Measurements from ENCODE around the gene VPS45. TPM values are rescaled to one million over a fixed set of nuclear protein-coding genes. Genes with fewer than 3 reads are reported as not detected.

VPS45 gene
- total RNA-seq, 2 experiments from 2014 or later: 34.1 to 38.1 TPM

GRCh38 chr1:150056407-150056806, 11.2 kb upstream of the VPS45 start:
- POLR2A ChIA-PET: no interaction called here
- no peak overlapping the region for H3K4me3 Mint-ChIP-seq
- H3K27me3 Mint-ChIP-seq: peaks cover 18% of the 10 kb centered on the region
- H3K4me1 Mint-ChIP-seq: peaks cover 3% of the 10 kb centered on the region
- no peaks in the 10 kb centered on the region for H3K9me3 Mint-ChIP-seq
- no peak for DNase-seq
- no peaks in the 10 kb centered on the region for H3K36me3 Mint-ChIP-seq (ENCODE audit: low read depth)
- no peak overlapping the region for H3K27ac Mint-ChIP-seq
- CTCF ChIA-PET: no interaction called here

- Mint-ChIP-seq H3K27me3 (peaks cover 6% of the 10 kb centered on the region), H3K4me3 (no peak overlapping the region), H3K36me3 (ENCODE audit: low read depth) (no peaks in the 10 kb centered on the region), H3K9me3 (no peaks in the 10 kb centered on the region), H3K27ac (no peak overlapping the region), H3K4me1 (peaks cover 3% of the 10 kb centered on the region)
- ChIA-PET CTCF (no interaction called here), POLR2A (no interaction called here)
- DNase-seq: no peak
These were observed 7.3 kb upstream of the VPS45 start for GRCh38 chr1:150060260-150060659.

GRCh38 chr1:150061632-150062101, 5.9 kb upstream of the VPS45 start:
- ChIA-PET CTCF (no interaction called here), POLR2A (no interaction called here)
- DNase-seq: no peak
- Mint-ChIP-seq H3K27me3 (peaks cover 5% of the 10 kb centered on the region), H3K9me3 (no peaks in the 10 kb centered on the region), H3K4me1 (peaks cover 12% of the 10 kb centered on the region), H3K27ac (no peak overlapping the region), H3K4me3 (no peak overlapping the region), H3K36me3 (ENCODE audit: low read depth) (no peaks in the 10 kb centered on the region)

- DNase-seq: no peak
- peaks cover 5% of the 10 kb centered on the region for H3K27me3 Mint-ChIP-seq
- peaks cover 15% of the 10 kb centered on the region for H3K4me1 Mint-ChIP-seq
- CTCF ChIA-PET: interaction anchor here (0.9 kb wide), 1 partner anchor 146 kb away, joined by 3 read pairs; no protein-coding TSS in a partner anchor
- no peaks in the 10 kb centered on the region for H3K36me3 Mint-ChIP-seq (ENCODE audit: low read depth)
- H3K4me3 Mint-ChIP-seq: no peak overlapping the region
- POLR2A ChIA-PET: no interaction called here
- no peaks in the 10 kb centered on the region for H3K9me3 Mint-ChIP-seq
- H3K27ac Mint-ChIP-seq: no peak overlapping the region
These were observed 5.5 kb upstream of the VPS45 start for GRCh38 chr1:150062113-150062512.

- Mint-ChIP-seq H3K27ac (no peak overlapping the region), H3K4me1 (peaks cover 39% of the 10 kb centered on the region), H3K36me3 (ENCODE audit: low read depth) (peaks cover 12% of the 10 kb centered on the region), H3K4me3 (no peak overlapping the region), H3K27me3 (no peaks in the 10 kb centered on the region), H3K9me3 (no peaks in the 10 kb centered on the region)
- CTCF ChIA-PET: interaction anchor here (0.7 to 3.3 kb wide), 4 partner anchors 15 to 122 kb away, joined by 4 to 11 read pairs (median 4); no protein-coding TSS in a partner anchor
- DNase-seq: no peak
- POLR2A ChIA-PET: interaction anchor here (0.6 kb wide), 1 partner anchor 41 kb away, joined by 3 read pairs; no protein-coding TSS in a partner anchor
These were observed 2.2 kb upstream of the VPS45 start for GRCh38 chr1:150065184-150065871.

- DNase-seq: no peak
- Mint-ChIP-seq H3K27me3 (no peaks in the 10 kb centered on the region), H3K9me3 (no peaks in the 10 kb centered on the region), H3K36me3 (ENCODE audit: low read depth) (peaks cover 12% of the 10 kb centered on the region), H3K4me3 (peak overlapping the region; percentile 95), H3K4me1 (peaks cover 39% of the 10 kb centered on the region), H3K27ac (peak overlapping the region; percentile 95)
- CTCF ChIA-PET: interaction anchor here (3.3 kb wide), 1 partner anchor 121 kb away, joined by 11 read pairs; no protein-coding TSS in a partner anchor
- POLR2A ChIA-PET: interaction anchor here (0.5 kb wide), 1 partner anchor 49 kb away, joined by 3 read pairs; no protein-coding TSS in a partner anchor
These were observed 1.2 kb upstream of the VPS45 start for GRCh38 chr1:150066328-150066727.

GRCh38 chr1:150066838-150067183, 765 bp upstream of the VPS45 start:
- POLR2A ChIA-PET: interaction anchor here (0.5 kb wide), 1 partner anchor 48 kb away, joined by 3 read pairs; no protein-coding TSS in a partner anchor
- Mint-ChIP-seq H3K4me1 (peaks cover 39% of the 10 kb centered on the region), H3K36me3 (ENCODE audit: low read depth) (peaks cover 12% of the 10 kb centered on the region), H3K9me3 (no peaks in the 10 kb centered on the region), H3K4me3 (peak overlapping the region; percentile 95), H3K27me3 (no peaks in the 10 kb centered on the region), H3K27ac (peak overlapping the region; percentile 95)
- CTCF ChIA-PET: interaction anchor here (3.3 kb wide), 1 partner anchor 121 kb away, joined by 11 read pairs; no protein-coding TSS in a partner anchor
- DNase-seq: peak; percentile 45

- ChIA-PET CTCF (interaction anchor here (0.6 to 3.3 kb wide), 6 partner anchors 94 to 180 kb away, joined by 3 to 11 read pairs (median 4); a partner anchor contains a TSS), POLR2A (no interaction called here)
- Mint-ChIP-seq H3K36me3 (ENCODE audit: low read depth) (peaks cover 16% of the 10 kb centered on the region), H3K4me3 (peak overlapping the region; percentile 95), H3K27ac (peak overlapping the region; percentile 95), H3K27me3 (no peaks in the 10 kb centered on the region), H3K9me3 (no peaks in the 10 kb centered on the region), H3K4me1 (peaks cover 37% of the 10 kb centered on the region)
- DNase-seq: no peak
These were observed 496 bp downstream of the VPS45 start for GRCh38 chr1:150068109-150068435.

- Mint-ChIP-seq H3K27me3 (no peaks in the 10 kb centered on the region), H3K36me3 (ENCODE audit: low read depth) (peaks cover 26% of the 10 kb centered on the region), H3K4me3 (no peak overlapping the region), H3K4me1 (peaks cover 42% of the 10 kb centered on the region), H3K27ac (no peak overlapping the region), H3K9me3 (no peaks in the 10 kb centered on the region)
- DNase-seq: no peak
- POLR2A ChIA-PET: no interaction called here
- CTCF ChIA-PET: interaction anchor here (0.9 to 1.2 kb wide), 2 partner anchors 9 to 118 kb away, joined by 3 to 4 read pairs; no protein-coding TSS in a partner anchor
These were observed 2.3 kb downstream of the VPS45 start for GRCh38 chr1:150069923-150070322.

GRCh38 chr1:150072959-150073358, 5.4 kb downstream of the VPS45 start:
- DNase-seq: no peak
- Mint-ChIP-seq H3K4me1 (peaks cover 41% of the 10 kb centered on the region), H3K27ac (no peak overlapping the region), H3K36me3 (ENCODE audit: low read depth) (peaks cover 40% of the 10 kb centered on the region), H3K9me3 (no peaks in the 10 kb centered on the region), H3K27me3 (no peaks in the 10 kb centered on the region), H3K4me3 (no peak overlapping the region)
- ChIA-PET CTCF (interaction anchor here (1.0 to 3.8 kb wide), 7 partner anchors 35 to 122 kb away, joined by 3 to 23 read pairs (median 4); no protein-coding TSS in a partner anchor), POLR2A (no interaction called here)

GRCh38 chr1:150073516-150073915, 5.9 kb downstream of the VPS45 start:
- DNase-seq: no peak
- Mint-ChIP-seq H3K4me3 (no peak overlapping the region), H3K27me3 (no peaks in the 10 kb centered on the region), H3K9me3 (no peaks in the 10 kb centered on the region), H3K27ac (peak overlapping the region; percentile 28), H3K36me3 (ENCODE audit: low read depth) (peaks cover 44% of the 10 kb centered on the region), H3K4me1 (peaks cover 37% of the 10 kb centered on the region)
- POLR2A ChIA-PET: no interaction called here
- CTCF ChIA-PET: interaction anchor here (0.6 to 3.8 kb wide), 8 partner anchors 34 to 122 kb away, joined by 3 to 23 read pairs (median 4); no protein-coding TSS in a partner anchor

GRCh38 chr1:150076066-150076465, 8.5 kb downstream of the VPS45 start:
- Mint-ChIP-seq H3K9me3 (no peaks in the 10 kb centered on the region), H3K27ac (no peak overlapping the region), H3K36me3 (ENCODE audit: low read depth) (peaks cover 38% of the 10 kb centered on the region), H3K4me3 (no peak overlapping the region), H3K27me3 (no peaks in the 10 kb centered on the region), H3K4me1 (peaks cover 25% of the 10 kb centered on the region)
- ChIA-PET CTCF (interaction anchor here (1.1 to 1.7 kb wide), 3 partner anchors 84 to 112 kb away, joined by 3 to 5 read pairs (median 4); no protein-coding TSS in a partner anchor), POLR2A (interaction anchor here (0.6 kb wide), 1 partner anchor 91 kb away, joined by 4 read pairs; no protein-coding TSS in a partner anchor)
- DNase-seq: peak; percentile 23

GRCh38 chr1:150076985-150077384, 9.4 kb downstream of the VPS45 start:
- Mint-ChIP-seq H3K4me1 (peaks cover 27% of the 10 kb centered on the region), H3K36me3 (ENCODE audit: low read depth) (peaks cover 44% of the 10 kb centered on the region), H3K27me3 (no peaks in the 10 kb centered on the region), H3K27ac (no peak overlapping the region), H3K9me3 (no peaks in the 10 kb centered on the region), H3K4me3 (no peak overlapping the region)
- ChIA-PET CTCF (interaction anchor here (1.5 to 1.7 kb wide), 2 partner anchors 102 to 111 kb away, joined by 4 to 5 read pairs; no protein-coding TSS in a partner anchor), POLR2A (no interaction called here)
- no peak for DNase-seq

All from activated CD4-positive, alpha-beta T cell treated with anti-CD3 and anti-CD28 coated beads, Interleukin-2, amount 10 ng/mL, durations not matched to agents 7 days and 5 days (primary cell).